ENCODE data around the gene ZBTB9.

ZBTB9 gene

DNA sequence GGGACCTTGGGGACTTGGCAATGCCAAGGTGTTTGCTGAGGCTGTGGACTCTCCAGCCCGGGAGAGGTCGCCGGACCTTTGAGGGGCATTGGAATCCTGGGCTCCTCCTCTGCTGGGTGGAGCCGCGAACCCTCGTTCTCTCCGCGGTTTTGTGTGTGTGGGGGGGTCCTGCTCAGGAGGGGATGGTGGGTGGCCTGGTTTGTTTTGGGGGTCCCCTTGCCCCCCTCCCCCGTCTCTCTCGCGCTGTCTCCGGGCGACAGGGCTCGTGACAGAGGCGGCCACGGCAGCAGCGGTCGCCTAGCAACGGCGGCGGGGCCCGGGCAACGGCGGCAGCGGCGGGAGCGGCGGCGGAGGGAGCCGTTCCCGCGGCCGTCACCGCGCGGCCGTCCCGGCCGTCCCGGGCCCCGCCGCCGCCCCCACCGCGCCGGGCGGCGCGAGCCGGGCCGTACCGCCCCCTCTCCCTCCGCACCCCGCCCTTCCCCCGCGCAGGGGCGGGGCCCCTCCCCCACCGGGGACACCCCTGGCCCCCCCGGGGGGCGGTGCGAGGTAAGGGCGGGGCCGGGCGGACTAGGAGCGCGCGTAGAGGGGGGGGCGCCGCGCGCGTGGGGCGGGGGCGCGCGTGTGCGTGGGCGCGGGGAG lies 26.7 kb upstream of the ZBTB9 start (continued):
- TF ChIP-seq, protein P1, sequence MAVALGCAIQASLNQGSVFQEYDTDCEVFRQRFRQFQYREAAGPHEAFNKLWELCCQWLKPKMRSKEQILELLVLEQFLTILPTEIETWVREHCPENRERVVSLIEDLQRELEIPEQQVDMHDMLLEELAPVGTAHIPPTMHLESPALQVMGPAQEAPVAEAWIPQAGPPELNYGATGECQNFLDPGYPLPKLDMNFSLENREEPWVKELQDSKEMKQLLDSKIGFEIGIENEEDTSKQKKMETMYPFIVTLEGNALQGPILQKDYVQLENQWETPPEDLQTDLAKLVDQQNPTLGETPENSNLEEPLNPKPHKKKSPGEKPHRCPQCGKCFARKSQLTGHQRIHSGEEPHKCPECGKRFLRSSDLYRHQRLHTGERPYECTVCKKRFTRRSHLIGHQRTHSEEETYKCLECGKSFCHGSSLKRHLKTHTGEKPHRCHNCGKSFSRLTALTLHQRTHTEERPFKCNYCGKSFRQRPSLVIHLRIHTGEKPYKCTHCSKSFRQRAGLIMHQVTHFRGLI (tag by site-specific recombination; IDR thresholded peaks at IDR 0.05): no peak
- TF ChIP-seq, protein P2, sequence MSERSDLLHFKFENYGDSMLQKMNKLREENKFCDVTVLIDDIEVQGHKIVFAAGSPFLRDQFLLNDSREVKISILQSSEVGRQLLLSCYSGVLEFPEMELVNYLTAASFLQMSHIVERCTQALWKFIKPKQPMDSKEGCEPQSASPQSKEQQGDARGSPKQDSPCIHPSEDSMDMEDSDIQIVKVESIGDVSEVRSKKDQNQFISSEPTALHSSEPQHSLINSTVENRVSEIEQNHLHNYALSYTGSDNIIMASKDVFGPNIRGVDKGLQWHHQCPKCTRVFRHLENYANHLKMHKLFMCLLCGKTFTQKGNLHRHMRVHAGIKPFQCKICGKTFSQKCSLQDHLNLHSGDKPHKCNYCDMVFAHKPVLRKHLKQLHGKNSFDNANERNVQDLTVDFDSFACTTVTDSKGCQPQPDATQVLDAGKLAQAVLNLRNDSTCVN (tag by site-specific recombination; optimal IDR thresholded peaks at IDR 0.05): peak; percentile 60
- TF ChIP-seq ZNF660 (tag by site-specific recombination; IDR thresholded peaks at IDR 0.05) (no peak), ZNF664 (tag by site-specific recombination; IDR thresholded peaks at IDR 0.05) (no peak), ZNF292 (tag by site-specific recombination; IDR thresholded peaks at IDR 0.05; ENCODE audit: borderline replicate concordance, low read depth) (no peak), ZNF239 (tag by site-specific recombination; IDR thresholded peaks at IDR 0.05) (no peak), GLI4 (tag by site-specific recombination; IDR thresholded peaks at IDR 0.05) (no peak), HOXC10 (CRISPR knock-in tag; IDR thresholded peaks at IDR 0.05) (no peak), KLF9 (tag by site-specific recombination; IDR thresholded peaks at IDR 0.05; ENCODE audit: low read depth) (0 out of 2 replicates have a peak, but pooled peaks have one; percentile 6), ZNF76 (tag by site-specific recombination; IDR thresholded peaks at IDR 0.05; ENCODE audit: borderline replicate concordance, low read depth) (peak; percentile 15; the same call in 1 of the 2 replicates), ZNF341 (tag by site-specific recombination; IDR thresholded peaks at IDR 0.05; ENCODE audit: low read depth) (peak; percentile 67), ZFP41 (tag by site-specific recombination; IDR thresholded peaks at IDR 0.05; ENCODE audit: borderline replicate concordance) (no peak), ZNF677 (tag by site-specific recombination; IDR thresholded peaks at IDR 0.05) (no peak), ZNF16 (tag by site-specific recombination; IDR thresholded peaks at IDR 0.05; ENCODE audit: low read depth) (no peak), YY1 (tag by site-specific recombination; IDR thresholded peaks at IDR 0.05) (no peak), EGR2 (tag by site-specific recombination; IDR thresholded peaks at IDR 0.05; ENCODE audit: low read depth) (no peak), ZNF157 (tag by site-specific recombination; IDR thresholded peaks at IDR 0.05) (no peak), GLIS2 (tag by site-specific recombination; IDR thresholded peaks at IDR 0.05) (peak; percentile 64), ZNF629 (tag by site-specific recombination; IDR thresholded peaks at IDR 0.05) (no peak), ZNF335 (tag by site-specific recombination; conservative IDR thresholded peaks at IDR 0.05) (peak; percentile 60), ZNF155 (tag by site-specific recombination; IDR thresholded peaks at IDR 0.05) (no peak), OSR2 (tag by site-specific recombination; IDR thresholded peaks at IDR 0.05) (no peak), ZBTB17 (tag by site-specific recombination; IDR thresholded peaks at IDR 0.05) (no peak), MEIS1 (CRISPR knock-in tag; IDR thresholded peaks at IDR 0.05; ENCODE audit: borderline replicate concordance) (no peak), ZNF514 (tag by site-specific recombination; IDR thresholded peaks at IDR 0.05) (no peak), ZFP69B (tag by site-specific recombination; IDR thresholded peaks at IDR 0.05) (no peak)
- TF ChIP-seq, protein P3, sequence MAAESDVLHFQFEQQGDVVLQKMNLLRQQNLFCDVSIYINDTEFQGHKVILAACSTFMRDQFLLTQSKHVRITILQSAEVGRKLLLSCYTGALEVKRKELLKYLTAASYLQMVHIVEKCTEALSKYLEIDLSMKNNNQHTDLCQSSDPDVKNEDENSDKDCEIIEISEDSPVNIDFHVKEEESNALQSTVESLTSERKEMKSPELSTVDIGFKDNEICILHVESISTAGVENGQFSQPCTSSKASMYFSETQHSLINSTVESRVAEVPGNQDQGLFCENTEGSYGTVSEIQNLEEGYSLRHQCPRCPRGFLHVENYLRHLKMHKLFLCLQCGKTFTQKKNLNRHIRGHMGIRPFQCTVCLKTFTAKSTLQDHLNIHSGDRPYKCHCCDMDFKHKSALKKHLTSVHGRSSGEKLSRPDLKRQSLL (tag by site-specific recombination; IDR thresholded peaks at IDR 0.05): no peak
- TF ChIP-seq, protein P4, sequence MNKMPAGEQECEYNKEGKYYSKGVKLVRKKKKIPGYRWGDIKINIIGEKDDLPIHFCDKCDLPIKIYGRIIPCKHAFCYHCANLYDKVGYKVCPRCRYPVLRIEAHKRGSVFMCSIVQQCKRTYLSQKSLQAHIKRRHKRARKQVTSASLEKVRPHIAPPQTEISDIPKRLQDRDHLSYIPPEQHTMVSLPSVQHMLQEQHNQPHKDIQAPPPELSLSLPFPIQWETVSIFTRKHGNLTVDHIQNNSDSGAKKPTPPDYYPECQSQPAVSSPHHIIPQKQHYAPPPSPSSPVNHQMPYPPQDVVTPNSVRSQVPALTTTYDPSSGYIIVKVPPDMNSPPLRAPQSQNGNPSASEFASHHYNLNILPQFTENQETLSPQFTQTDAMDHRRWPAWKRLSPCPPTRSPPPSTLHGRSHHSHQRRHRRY (tag by site-specific recombination; IDR thresholded peaks at IDR 0.05): no peak
- TF ChIP-seq, protein P5, sequence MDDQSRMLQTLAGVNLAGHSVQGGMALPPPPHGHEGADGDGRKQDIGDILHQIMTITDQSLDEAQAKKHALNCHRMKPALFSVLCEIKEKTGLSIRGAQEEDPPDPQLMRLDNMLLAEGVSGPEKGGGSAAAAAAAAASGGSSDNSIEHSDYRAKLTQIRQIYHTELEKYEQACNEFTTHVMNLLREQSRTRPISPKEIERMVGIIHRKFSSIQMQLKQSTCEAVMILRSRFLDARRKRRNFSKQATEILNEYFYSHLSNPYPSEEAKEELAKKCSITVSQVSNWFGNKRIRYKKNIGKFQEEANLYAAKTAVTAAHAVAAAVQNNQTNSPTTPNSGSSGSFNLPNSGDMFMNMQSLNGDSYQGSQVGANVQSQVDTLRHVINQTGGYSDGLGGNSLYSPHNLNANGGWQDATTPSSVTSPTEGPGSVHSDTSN (CRISPR knock-in tag; IDR thresholded peaks at IDR 0.05): no peak
- TF ChIP-seq, protein P6, sequence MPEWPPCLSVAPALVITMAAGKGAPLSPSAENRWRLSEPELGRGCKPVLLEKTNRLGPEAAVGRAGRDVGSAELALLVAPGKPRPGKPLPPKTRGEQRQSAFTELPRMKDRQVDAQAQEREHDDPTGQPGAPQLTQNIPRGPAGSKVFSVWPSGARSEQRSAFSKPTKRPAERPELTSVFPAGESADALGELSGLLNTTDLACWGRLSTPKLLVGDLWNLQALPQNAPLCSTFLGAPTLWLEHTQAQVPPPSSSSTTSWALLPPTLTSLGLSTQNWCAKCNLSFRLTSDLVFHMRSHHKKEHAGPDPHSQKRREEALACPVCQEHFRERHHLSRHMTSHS (tag by site-specific recombination; IDR thresholded peaks at IDR 0.05): no peak
- TF ChIP-seq, protein P7, sequence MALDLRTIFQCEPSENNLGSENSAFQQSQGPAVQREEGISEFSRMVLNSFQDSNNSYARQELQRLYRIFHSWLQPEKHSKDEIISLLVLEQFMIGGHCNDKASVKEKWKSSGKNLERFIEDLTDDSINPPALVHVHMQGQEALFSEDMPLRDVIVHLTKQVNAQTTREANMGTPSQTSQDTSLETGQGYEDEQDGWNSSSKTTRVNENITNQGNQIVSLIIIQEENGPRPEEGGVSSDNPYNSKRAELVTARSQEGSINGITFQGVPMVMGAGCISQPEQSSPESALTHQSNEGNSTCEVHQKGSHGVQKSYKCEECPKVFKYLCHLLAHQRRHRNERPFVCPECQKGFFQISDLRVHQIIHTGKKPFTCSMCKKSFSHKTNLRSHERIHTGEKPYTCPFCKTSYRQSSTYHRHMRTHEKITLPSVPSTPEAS (tag by site-specific recombination; IDR thresholded peaks at IDR 0.05): no peak
- TF ChIP-seq, protein P8, sequence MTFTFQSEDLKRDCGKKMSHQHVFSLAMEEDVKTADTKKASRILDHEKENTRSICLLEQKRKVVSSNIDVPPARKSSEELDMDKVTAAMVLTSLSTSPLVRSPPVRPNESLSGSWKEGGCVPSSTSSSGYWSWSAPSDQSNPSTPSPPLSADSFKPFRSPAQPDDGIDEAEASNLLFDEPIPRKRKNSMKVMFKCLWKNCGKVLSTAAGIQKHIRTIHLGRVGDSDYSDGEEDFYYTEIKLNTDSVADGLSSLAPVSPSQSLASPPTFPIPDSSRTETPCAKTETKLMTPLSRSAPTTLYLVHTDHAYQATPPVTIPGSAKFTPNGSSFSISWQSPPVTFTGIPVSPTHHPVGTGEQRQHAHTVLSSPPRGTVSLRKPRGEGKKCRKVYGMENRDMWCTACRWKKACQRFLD (tag by site-specific recombination; IDR thresholded peaks at IDR 0.05): no peak
